Colonic mucosa (tissue), 4 donors: Measurements from ENCODE around the gene TAS2R1. TPM values are rescaled to one million over a fixed set of nuclear protein-coding genes. Genes with fewer than 3 reads are reported as not detected.

Experiments
- DNase-seq: peaks from one replicate; pipeline ENCODE4 v3.0.0-alpha.2; 2020
- H3K27ac ChIP-seq: fragments of 200-600 bp; one replicate; pipeline ENCODE4 v1.8.0; 2021
- H3K27me3 ChIP-seq: fragments of 200-600 bp; one replicate; pipeline ENCODE4 v1.8.0; 2021
- H3K36me3 ChIP-seq: fragments of 200-600 bp; one replicate; pipeline ENCODE4 v1.8.0; 2021
- H3K4me1 ChIP-seq: fragments of 200-600 bp; one replicate; pipeline ENCODE4 v1.8.0; 2021; ENCODE audit warnings: mild to moderate bottlenecking
- H3K4me3 ChIP-seq: fragments of 200-600 bp; one replicate; pipeline ENCODE4 v1.8.0; 2021
- H3K9ac ChIP-seq, 2 donors: one replicate each; pipeline ENCODE4 v1.7.0; 2013; ENCODE audit warnings: control low read depth in 2 of 2, low read depth in 2 of 2, low read length in 2 of 2
- H3K9me3 ChIP-seq: fragments of 200-600 bp; one replicate; pipeline ENCODE4 v1.8.0; 2021
- CTCF ChIP-seq: fragments of 200-600 bp; IDR thresholded peaks from one replicate; pipeline ENCODE4 v1.8.0; 2022; ENCODE audit warnings: antibody characterized with exemption, mild to moderate bottlenecking
- intact Hi-C: fragments of 100-400 bp; cut with DNase I; formaldehyde crosslinking; loops from one replicate; pipeline ENCODE4 v1.14.1; 2022
- total RNA-seq, 2 donors: library from RNA; stranded (reverse); fragmentation: NEBNext Ultra II Directional in 1 of 2; extraction: Animal tissue kit (Norgen Biotek cat#: 25700) in 1 of 2; gene quantifications; one replicate each; pipeline ENCODE4 v1.2.1, GENCODE V29; 2021
- donor health status: healthy.
- donor health status: DM: no; HTN: no; CAD: no.
- donor health status: DM: no; HTN: no; CAD: no.

TAS2R1 gene
- total RNA-seq, 2 donors from 2014 or later, result not detected

- Histone ChIP-seq H3K9ac (no peak overlapping the region), H3K4me1 (no peaks in the 10 kb centered on the region), H3K27me3 (no peaks in the 10 kb centered on the region), H3K36me3 (no peaks in the 10 kb centered on the region), H3K4me3 (no peak overlapping the region), H3K27ac (no peak overlapping the region), H3K9me3 (no peaks in the 10 kb centered on the region)
- TF ChIP-seq CTCF, result no peak
- intact Hi-C loops, result no loop called here
- DNase-seq, result no peak
Observed at GRCh38 chr5:9632495-9632894, 2.3 kb upstream of the TAS2R1 start.

DNA sequence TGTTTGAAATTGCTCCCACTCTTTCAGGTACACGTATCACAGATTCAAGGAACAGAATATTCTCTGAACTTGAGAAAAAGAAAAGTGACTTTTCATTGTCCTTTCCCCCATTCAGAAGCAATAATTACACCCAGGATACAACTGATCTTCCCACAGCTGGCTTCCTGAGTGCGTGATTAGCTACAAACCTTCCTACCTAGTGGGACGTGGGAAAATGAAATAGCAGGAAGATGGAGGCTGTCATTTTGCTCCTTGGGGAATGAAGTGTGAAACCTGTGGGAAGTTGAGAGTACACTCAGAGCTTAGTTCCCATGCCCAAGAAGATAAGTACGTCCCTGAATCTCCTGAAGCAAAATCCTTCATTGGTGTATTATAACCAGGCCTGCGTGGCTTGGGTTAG lies 2.6 kb downstream of the TAS2R1 start:
- TF ChIP-seq CTCF, result no peak
- no peak for DNase-seq
- intact Hi-C loops, result no loop called here
- Histone ChIP-seq H3K36me3 (no peaks in the 10 kb centered on the region), H3K4me3 (no peak overlapping the region), H3K9ac (no peak overlapping the region), H3K4me1 (no peaks in the 10 kb centered on the region), H3K27ac (no peak overlapping the region), H3K9me3 (no peaks in the 10 kb centered on the region), H3K27me3 (no peaks in the 10 kb centered on the region)

GRCh38 chr5:9626955-9627354 lies 3.2 kb downstream of the TAS2R1 start:
- no peak overlapping the region for H3K27ac ChIP-seq
- intact Hi-C loops, result no loop called here
- no peak for DNase-seq
- no peaks in the 10 kb centered on the region for H3K4me1 ChIP-seq
- TF ChIP-seq CTCF, result no peak
- no peaks in the 10 kb centered on the region for H3K36me3 ChIP-seq
- H3K27me3 ChIP-seq, result no peaks in the 10 kb centered on the region
- no peak overlapping the region for H3K4me3 ChIP-seq
- no peak overlapping the region for H3K9ac ChIP-seq
- no peaks in the 10 kb centered on the region for H3K9me3 ChIP-seq

- Histone ChIP-seq H3K4me3 (no peak overlapping the region), H3K36me3 (no peaks in the 10 kb centered on the region), H3K27me3 (no peaks in the 10 kb centered on the region), H3K9ac (no peak overlapping the region), H3K4me1 (no peaks in the 10 kb centered on the region), H3K9me3 (no peaks in the 10 kb centered on the region), H3K27ac (no peak overlapping the region)
- TF ChIP-seq CTCF, result no peak
- DNase-seq, result no peak
- intact Hi-C loops, result no loop called here
Observed at GRCh38 chr5:9625731-9626130, 4.4 kb downstream of the TAS2R1 start.

GRCh38 chr5:9625286-9625685 lies 4.9 kb downstream of the TAS2R1 start:
- intact Hi-C loops, result no loop called here

More at GRCh38 chr5:9625286-9625685, 4.9 kb downstream of the TAS2R1 start:
- no peak for DNase-seq
- Histone ChIP-seq H3K36me3 (no peaks in the 10 kb centered on the region), H3K4me3 (no peak overlapping the region), H3K27me3 (no peaks in the 10 kb centered on the region), H3K4me1 (no peaks in the 10 kb centered on the region), H3K9me3 (no peaks in the 10 kb centered on the region), H3K27ac (no peak overlapping the region), H3K9ac (no peak overlapping the region)
- TF ChIP-seq CTCF, result no peak
